Transverse colon (tissue), 4 donors: ENCODE measurements around the gene ANKRD12.

Experiments used
- EP300 ChIP-seq: sonication (generic); formaldehyde crosslinking; IDR thresholded peaks from one replicate; pipeline ENCODE4 v1.6.1; 2017; ENCODE audit warnings: antibody characterized with exemption, low read depth
- POLR2A ChIP-seq: fragments of 450-650 bp; IDR thresholded peaks from one replicate; pipeline ENCODE4 v1.6.1; 2016; ENCODE audit warnings: antibody characterized with exemption, mild to moderate bottlenecking, moderate library complexity
- POLR2AphosphoS5 ChIP-seq, 3 donors: sonication (generic); formaldehyde crosslinking; IDR thresholded peaks; one replicate each; pipeline ENCODE4 v1.6.1; 2016; ENCODE audit warnings: antibody characterized with exemption in 3 of 3
- TF ChIP-seq, protein P1 (sequence below), 5 experiments: fragments of 200-600 bp in 3 of 5; fragments of 450-650 bp in 2 of 5; sonication (generic) in 3 of 5; IDR thresholded peaks; 1 replicate in 2 of 5; 2 replicates in 3 of 5; pipeline ENCODE4 v1.5.1; 2016 to 2017; ENCODE audit warnings: antibody characterized with exemption in 5 of 5, inconsistent platforms in 3 of 5, mild to moderate bottlenecking in 2 of 5, moderate library complexity in 1 of 5

DNA sequence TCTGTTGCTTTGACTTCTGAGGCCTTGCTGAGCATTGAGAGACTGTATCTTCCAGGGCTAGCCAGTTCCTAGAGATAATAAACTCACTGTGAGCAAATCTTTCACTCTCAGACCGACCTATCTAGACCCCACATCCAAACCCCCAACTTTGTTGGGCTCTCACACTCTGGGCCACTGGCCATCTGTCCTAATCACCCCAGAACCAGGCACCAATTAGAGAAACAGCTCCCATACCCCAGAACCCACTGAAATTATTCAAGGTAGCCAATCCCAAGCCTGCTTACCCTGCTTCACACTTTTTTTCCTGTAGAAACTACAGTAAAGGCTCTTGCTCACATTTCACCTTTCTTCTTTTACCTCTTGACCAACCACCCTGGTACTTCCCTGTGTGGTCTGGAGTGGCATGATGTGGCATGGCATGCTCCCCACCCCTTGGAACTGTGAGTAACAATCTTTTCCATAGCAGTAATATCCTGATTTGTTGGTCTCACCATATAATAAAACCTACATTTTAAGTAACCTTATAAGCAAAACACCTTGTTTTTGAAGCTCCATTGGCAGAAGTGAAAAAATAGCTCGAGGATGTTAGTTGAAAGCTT, 55.2 kb downstream of the ANKRD12 start:
- no peak for TF ChIP-seq EP300
- TF ChIP-seq, protein P1, sequence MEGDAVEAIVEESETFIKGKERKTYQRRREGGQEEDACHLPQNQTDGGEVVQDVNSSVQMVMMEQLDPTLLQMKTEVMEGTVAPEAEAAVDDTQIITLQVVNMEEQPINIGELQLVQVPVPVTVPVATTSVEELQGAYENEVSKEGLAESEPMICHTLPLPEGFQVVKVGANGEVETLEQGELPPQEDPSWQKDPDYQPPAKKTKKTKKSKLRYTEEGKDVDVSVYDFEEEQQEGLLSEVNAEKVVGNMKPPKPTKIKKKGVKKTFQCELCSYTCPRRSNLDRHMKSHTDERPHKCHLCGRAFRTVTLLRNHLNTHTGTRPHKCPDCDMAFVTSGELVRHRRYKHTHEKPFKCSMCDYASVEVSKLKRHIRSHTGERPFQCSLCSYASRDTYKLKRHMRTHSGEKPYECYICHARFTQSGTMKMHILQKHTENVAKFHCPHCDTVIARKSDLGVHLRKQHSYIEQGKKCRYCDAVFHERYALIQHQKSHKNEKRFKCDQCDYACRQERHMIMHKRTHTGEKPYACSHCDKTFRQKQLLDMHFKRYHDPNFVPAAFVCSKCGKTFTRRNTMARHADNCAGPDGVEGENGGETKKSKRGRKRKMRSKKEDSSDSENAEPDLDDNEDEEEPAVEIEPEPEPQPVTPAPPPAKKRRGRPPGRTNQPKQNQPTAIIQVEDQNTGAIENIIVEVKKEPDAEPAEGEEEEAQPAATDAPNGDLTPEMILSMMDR (IDR thresholded peaks at IDR 0.05) = no peak
- no peak for TF ChIP-seq POLR2AphosphoS5 (IDR thresholded peaks at IDR 0.05)
- no peak for TF ChIP-seq POLR2A
